Left ventricle myocardium inferior (tissue), 1 donor: ENCODE data around the gene EVI5. TPM values are rescaled to one million over a fixed set of nuclear protein-coding genes. Genes with fewer than 3 reads are reported as not detected.
"Not testable (repeated sequence)": the region's sequence is repeated elsewhere in the genome, so short reads cannot be mapped to it uniquely, and the experiment has no call there.

ENCODE experiments used
- DNase-seq: peaks from one replicate; pipeline ENCODE4 v3.0.0-alpha.2; 2020
- H3K27ac ChIP-seq: fragments of 200-600 bp; replicated peaks from 2 replicates; pipeline ENCODE4 v1.8.0; 2021
- H3K27me3 ChIP-seq: fragments of 200-600 bp; 2 replicates; pipeline ENCODE4 v1.8.0; 2021; ENCODE audit warnings: low read depth
- H3K36me3 ChIP-seq: fragments of 200-600 bp; 2 replicates; pipeline ENCODE4 v1.8.0; 2021
- H3K4me1 ChIP-seq: fragments of 200-600 bp; 2 replicates; pipeline ENCODE4 v1.8.0; 2021
- H3K4me3 ChIP-seq: fragments of 200-600 bp; 2 replicates; pipeline ENCODE4 v1.8.0; 2021; ENCODE audit warnings: mild to moderate bottlenecking, moderate library complexity
- H3K9me3 ChIP-seq: fragments of 200-600 bp; replicated peaks from 2 replicates; pipeline ENCODE4 v1.8.0; 2021
- CTCF ChIP-seq: fragments of 200-600 bp; IDR thresholded peaks from 2 replicates; pipeline ENCODE4 v1.8.0; 2021; ENCODE audit warnings: antibody characterized with exemption, mild to moderate bottlenecking, borderline replicate concordance
- intact Hi-C: fragments of 100-400 bp; cut with micrococcal nuclease; formaldehyde crosslinking; loops from one replicate; pipeline ENCODE4 v1.11.0; 2022
- total RNA-seq: library from RNA; stranded (reverse); fragmentation: NEBNext Ultra II Directional; extraction: Animal tissue kit (Norgen Biotek cat#: 25700); gene quantifications from one replicate; pipeline ENCODE4 v1.2.1, GENCODE V29; 2021
- donor health status: DM: no; HTN: yes; CAD: no; lungs with severe emphysema.

EVI5 gene
- total RNA-seq, 1 donor from 2014 or later, result 30.4 TPM

- Histone ChIP-seq H3K27ac (no peak overlapping the region), H3K4me3 (no peak overlapping the region), H3K9me3 (peaks cover 4% of the 10 kb centered on the region), H3K27me3 (no peaks in the 10 kb centered on the region), H3K36me3 (no peaks in the 10 kb centered on the region), H3K4me1 (peaks cover 16% of the 10 kb centered on the region)
- no peak for TF ChIP-seq CTCF
- no peak for DNase-seq
- intact Hi-C loops, result no loop called here
Measured at GRCh38 chr1:92536211-92536979, 248.5 kb downstream of the EVI5 start.

- H3K27ac ChIP-seq, H3K4me1 ChIP-seq, intact Hi-C loops, H3K36me3 ChIP-seq, DNase-seq, H3K9me3 ChIP-seq, H3K27me3 ChIP-seq, H3K4me3 ChIP-seq: not testable (repeated sequence)
Measured at GRCh38 chr1:92532371-92532770, 252.5 kb downstream of the EVI5 start.

- H3K36me3 ChIP-seq, H3K27me3 ChIP-seq, H3K27ac ChIP-seq, H3K4me3 ChIP-seq, DNase-seq, H3K4me1 ChIP-seq, intact Hi-C loops, H3K9me3 ChIP-seq: not testable (repeated sequence)
Measured at GRCh38 chr1:92531939-92532338, 253.0 kb downstream of the EVI5 start.

GRCh38 chr1:92527670-92528069, 257.2 kb downstream of the EVI5 start:
- no peak for TF ChIP-seq CTCF
- Histone ChIP-seq H3K36me3 (peaks cover 3% of the 10 kb centered on the region), H3K27me3 (no peaks in the 10 kb centered on the region), H3K9me3 (no peaks in the 10 kb centered on the region), H3K4me3 (no peak overlapping the region), H3K4me1 (no peaks in the 10 kb centered on the region), H3K27ac (no peak overlapping the region)
- intact Hi-C loops, result no loop called here
- no peak for DNase-seq

GRCh38 chr1:92524944-92525590, 259.8 kb downstream of the EVI5 start:
- H3K27ac ChIP-seq, DNase-seq, H3K9me3 ChIP-seq, H3K4me1 ChIP-seq, H3K27me3 ChIP-seq, H3K4me3 ChIP-seq, intact Hi-C loops, H3K36me3 ChIP-seq: not testable (repeated sequence)

GRCh38 chr1:92519043-92519442, 265.9 kb downstream of the EVI5 start:
- no peak for DNase-seq
- intact Hi-C loops, result no loop called here
- Histone ChIP-seq H3K4me1 (no peaks in the 10 kb centered on the region), H3K27ac (no peak overlapping the region), H3K36me3 (peaks cover 4% of the 10 kb centered on the region), H3K4me3 (no peak overlapping the region), H3K27me3 (no peaks in the 10 kb centered on the region), H3K9me3 (no peaks in the 10 kb centered on the region)
- TF ChIP-seq CTCF, result no peak

- no peak for TF ChIP-seq CTCF
- DNase-seq, result no peak
- no peaks in the 10 kb centered on the region for H3K27me3 ChIP-seq
- H3K36me3 ChIP-seq, result peaks cover 11% of the 10 kb centered on the region
- no peak overlapping the region for H3K27ac ChIP-seq
- H3K4me3 ChIP-seq, result no peak overlapping the region
- no peaks in the 10 kb centered on the region for H3K4me1 ChIP-seq
- intact Hi-C loops, result no loop called here
- no peaks in the 10 kb centered on the region for H3K9me3 ChIP-seq
Measured at GRCh38 chr1:92516574-92516973, 268.3 kb downstream of the EVI5 start.
